Epidermal melanocyte (primary cell): ENCODE measurements around the gene SDS.
"Not testable (repeated sequence)": the region's sequence is repeated elsewhere in the genome, so short reads cannot be mapped to it uniquely, and the experiment has no call there.

ENCODE experiments used
- DNase-seq: peaks from one replicate; pipeline ENCODE4 v3.0.0; 2011; ENCODE audit warnings: low spot score; ENCODE audit not compliant: insufficient read length

The SDS gene

DNA sequence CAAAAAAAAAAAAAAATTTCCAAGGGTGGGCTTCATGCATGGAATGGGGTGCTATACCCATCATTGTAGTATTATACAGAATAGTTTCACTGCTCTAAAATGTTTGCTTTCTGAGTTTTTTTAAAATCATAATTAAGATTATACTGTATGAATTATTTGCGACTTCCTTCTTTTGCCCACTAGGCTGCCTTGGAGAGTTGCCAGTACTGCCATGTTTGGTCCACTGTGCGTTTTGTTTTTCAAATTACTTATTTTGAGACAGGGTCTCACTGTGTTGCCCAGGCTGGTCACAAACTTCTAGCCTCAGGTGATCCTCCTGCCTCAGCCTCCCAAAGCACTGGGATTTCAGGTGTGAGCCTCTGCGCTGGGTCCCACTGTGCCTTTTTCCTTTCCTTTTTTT, 25.4 kb downstream of the SDS start:
- no peak for DNase-seq

DNA sequence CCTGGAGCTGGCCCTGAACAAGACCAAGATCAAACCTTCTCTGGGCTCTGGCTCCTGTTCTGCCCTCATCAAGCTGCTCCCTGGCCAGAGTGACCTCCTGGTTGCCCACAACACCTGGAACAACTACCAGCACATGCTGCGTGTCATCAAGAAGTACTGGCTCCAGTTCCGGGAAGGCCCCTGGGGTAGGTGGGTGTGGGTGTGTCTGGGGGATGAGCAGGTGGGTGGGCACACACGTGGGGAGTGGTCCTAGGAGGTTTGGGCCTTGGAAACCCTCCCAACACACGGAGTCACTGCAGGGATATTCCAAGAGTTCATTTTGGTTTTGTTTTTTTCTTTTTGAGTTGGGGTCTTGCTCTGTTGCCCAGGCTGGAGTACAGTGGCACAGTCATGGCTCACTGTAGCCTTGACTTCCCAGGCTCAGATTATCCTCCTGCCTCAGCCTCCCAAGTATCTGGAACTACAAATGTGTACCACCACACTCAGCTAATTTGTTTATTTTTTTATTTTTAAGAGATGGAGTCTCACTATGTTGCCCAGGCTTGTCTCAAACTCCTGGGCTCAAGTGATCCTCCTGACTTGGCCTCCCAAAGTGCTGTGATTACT, 28.8 kb downstream of the SDS start:
- DNase-seq = no peak

GRCh38 chr12:113373969-113374368, 29.7 kb downstream of the SDS start:
- DNase-seq = no peak

GRCh38 chr12:113373440-113373839, 30.2 kb downstream of the SDS start:
- no peak for DNase-seq

- DNase-seq = no peak
Measured at GRCh38 chr12:113372371-113372770, 31.3 kb downstream of the SDS start.

- no peak for DNase-seq
Measured at GRCh38 chr12:113371808-113372207, 31.9 kb downstream of the SDS start.

GRCh38 chr12:113370923-113371682, 32.6 kb downstream of the SDS start:
- no peak for DNase-seq

DNA sequence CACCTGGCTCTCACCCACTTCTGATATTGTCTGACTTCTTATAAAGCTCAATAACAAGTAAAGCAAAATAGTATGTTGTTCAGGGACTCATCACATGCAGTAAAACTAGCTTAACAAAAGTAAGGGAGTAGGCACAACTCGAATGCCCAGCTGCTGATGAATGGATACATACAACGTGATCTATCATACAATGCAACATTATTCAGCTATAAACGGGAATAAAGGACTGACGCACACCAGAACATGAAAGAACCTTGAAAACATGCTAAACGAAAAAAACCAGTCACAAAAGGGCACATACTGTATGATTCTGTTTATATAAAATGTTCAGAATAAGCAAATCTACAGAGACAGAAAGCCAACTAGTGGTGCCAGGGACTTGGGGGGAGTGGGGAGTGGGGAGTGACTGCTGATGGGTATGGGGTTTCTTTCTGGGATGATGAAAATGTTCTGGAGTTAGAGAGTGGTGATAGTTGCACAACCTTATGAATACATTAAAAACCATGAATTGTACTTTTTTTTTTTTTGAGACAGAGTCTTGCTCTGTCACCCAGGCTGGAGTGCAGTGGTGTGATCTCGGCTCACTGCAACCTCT, 34.2 kb downstream of the SDS start:
- DNase-seq = no peak

DNA sequence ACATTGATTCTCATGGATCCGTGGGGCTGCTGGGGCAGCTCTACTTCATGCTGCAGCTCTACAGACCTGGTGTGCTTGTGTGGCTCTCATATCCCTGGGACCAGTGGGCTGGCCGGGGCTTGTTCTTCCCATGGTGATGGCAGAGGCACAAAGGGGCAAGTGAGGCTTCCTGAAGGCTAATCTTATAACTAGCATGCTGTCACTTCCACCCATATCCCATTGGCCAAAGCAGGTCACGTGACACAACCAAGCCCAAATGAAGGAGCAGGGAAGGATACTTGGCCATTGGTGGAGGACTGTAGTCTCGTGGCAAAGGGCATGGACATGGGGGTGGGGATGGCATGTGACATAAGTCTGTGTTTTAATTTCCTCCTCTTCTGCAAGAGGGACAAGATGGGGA, 35.4 kb downstream of the SDS start:
- DNase-seq = no peak

DNA sequence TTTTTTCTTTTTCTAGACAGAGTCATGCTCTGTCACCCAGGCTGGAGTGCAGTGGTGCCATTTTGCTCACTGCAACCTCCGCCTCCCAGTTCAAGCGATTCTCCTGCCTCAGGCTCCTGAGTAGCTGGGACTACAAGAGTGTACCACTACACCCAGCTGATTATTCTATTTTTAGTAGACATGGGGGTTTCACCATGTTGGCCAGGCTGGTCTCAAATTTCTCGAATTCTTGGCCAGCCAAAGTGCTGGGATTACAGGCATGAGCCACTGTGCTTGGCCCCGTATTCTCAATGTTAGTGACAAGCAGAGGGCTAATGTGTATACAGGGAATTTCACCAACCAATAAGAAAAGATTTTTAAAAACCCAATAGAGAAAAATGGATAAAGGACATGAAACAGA, 36.9 kb downstream of the SDS start:
- DNase-seq = no peak

DNA sequence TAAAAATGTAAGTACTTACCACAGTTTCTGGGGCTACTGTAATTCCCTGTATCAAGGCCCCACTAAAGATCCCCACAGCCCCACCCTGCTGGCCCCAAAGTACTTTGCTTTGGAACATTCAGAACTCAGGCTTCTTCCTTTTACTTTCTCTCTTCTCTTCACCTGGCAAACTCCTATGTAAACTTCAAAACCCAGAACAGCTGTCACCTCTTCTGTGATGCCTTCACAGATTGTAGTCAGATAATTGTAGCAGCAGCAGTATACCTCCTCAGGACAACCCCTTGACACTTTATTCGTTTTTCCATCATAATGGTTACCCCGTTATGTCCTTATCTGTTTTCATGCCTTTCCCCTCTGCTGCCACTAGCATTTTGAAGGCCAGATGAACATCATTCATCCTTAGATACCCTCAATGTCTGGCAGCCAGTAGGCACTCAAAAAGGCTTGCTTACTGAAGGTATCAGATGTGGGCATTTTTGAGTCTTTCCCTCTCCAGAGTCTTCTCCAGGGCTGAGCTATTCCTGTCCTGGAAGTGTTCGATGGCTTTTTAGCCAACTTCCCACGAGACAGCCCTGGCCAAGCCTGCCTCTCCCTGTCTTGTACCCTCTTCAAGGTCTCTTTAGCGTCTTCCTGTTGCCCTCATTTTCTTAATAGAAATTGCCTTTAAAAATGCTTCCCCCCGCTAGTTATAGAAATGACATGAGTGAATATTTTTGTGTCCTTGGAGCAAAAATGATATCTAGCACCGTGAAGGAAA, 37.9 kb downstream of the SDS start:
- no peak for DNase-seq

GRCh38 chr12:113364698-113365097, 39.0 kb downstream of the SDS start:
- DNase-seq = no peak

- no peak for DNase-seq
Measured at GRCh38 chr12:113361574-113362370, 41.9 kb downstream of the SDS start.

DNA sequence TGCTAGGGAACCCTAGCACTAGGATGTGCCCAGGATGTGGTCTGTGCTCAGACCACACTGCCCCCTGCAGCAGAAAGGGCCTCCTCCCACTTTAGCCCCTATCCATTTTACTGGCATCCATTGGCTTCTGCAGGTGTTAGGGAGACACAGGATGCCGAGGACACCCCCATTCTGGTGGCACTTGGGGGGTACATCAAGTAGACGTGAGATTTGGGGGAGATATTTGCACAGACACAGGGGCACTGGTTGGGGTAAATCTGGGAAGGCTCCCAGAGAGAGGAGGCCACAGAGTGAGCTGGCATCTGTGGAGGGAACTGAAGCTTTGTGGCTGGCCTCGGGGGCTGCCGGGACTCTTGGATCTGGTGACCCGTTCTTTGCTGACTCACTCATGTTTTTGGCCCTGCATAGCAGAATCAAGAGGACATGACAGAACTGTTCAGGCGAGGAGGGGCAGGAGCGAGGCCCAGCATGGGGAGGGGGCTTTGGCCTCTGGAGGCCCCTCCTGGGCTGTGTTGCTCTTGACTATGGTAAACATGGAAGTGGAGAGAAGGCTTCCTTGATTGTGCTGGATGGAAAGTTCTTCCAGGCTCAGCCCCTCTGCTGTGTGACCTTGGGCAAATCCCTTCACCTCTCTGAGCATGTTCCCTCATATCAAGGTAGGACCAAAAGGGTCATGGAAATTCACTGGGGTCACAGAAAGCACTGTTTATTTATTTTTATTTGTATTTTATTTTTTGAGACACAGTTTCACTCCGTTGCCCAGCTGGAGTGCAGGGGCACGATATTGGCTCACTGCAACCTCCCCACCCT, 43.5 kb downstream of the SDS start:
- no peak for DNase-seq

DNA sequence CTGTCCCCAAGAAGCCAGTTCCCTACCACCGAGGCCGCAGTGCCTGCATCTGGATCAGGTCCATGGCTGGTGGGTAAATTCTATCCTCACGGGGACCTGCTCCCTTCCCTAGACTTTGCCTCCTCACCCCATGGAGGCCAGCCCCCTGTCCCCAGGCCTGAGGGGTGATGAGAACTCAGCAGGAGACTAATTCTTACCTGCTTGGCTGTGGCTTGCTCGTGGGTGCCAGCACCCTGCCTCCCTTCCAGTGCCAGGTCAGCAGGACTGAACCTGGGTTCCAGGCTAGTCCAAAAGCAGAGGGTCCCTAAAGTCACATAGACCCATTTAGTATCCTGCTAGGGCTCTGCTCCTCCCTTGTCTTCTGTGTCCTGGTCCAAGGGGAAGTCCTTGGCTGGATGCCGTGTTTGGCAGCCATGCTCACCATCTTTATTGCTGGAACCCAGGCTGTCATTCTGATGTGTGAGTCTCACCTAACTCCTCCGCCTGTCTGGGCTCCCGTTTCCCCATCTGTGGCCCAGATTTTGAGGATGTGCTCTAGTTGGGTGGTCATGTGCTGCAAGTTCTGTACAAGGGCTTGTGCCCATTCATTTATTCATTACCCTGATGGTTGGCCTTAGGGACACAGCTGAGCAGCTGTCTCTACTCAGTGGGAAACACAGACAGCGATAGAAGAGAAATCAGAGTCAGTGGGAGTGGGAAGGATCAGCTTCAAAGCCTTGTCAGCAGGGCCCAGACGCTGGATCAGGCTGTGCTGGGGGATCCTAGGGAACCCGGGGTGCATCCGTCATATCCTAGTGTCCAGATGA, 44.4 kb downstream of the SDS start:
- no peak for DNase-seq

- DNase-seq = peak; percentile 95
Measured at GRCh38 chr12:113358381-113359132, 45.1 kb downstream of the SDS start, which contains the start of gene PLBD2. TSS of gene PLBD2 (plus strand) at chr12:113358587. CDS start at chr12:113358601, 14 bp downstream.

GRCh38 chr12:113354192-113354591, 49.5 kb downstream of the SDS start:
- not testable (repeated sequence) for DNase-seq

- no peak for DNase-seq
Measured at GRCh38 chr12:113351089-113351488, 52.6 kb downstream of the SDS start.
